Fibroblast of villous mesenchyme (primary cell): ENCODE measurements around the gene ITPK1. TPM values are rescaled to one million over a fixed set of nuclear protein-coding genes. Genes with fewer than 3 reads are reported as not detected.

Experiments
- DNase-seq: peaks from one replicate; pipeline ENCODE4 v3.0.0-alpha.2; 2010; ENCODE audit warnings: low read depth
- H3K4me3 ChIP-seq: 2 replicates; pipeline ENCODE4 v1.5.1; 2011; ENCODE audit warnings: low read depth, mild to moderate bottlenecking, low read length
- total RNA-seq: library from RNA; depleted of rRNA; stranded (reverse); fragments of >200 nt; gene quantifications from 2 replicates; pipeline ENCODE4 v1.2.3, GENCODE V29; 2012
- TF ChIP-seq, protein P1 (sequence below): IDR thresholded peaks from 2 replicates; pipeline ENCODE4 v1.5.1; 2012; ENCODE audit warnings: low read depth, mild to moderate bottlenecking, low read length; ENCODE audit not compliant: insufficient read depth

The ITPK1 gene
- total RNA-seq, 1 donor: 15.5 TPM

- TF ChIP-seq, protein P1, sequence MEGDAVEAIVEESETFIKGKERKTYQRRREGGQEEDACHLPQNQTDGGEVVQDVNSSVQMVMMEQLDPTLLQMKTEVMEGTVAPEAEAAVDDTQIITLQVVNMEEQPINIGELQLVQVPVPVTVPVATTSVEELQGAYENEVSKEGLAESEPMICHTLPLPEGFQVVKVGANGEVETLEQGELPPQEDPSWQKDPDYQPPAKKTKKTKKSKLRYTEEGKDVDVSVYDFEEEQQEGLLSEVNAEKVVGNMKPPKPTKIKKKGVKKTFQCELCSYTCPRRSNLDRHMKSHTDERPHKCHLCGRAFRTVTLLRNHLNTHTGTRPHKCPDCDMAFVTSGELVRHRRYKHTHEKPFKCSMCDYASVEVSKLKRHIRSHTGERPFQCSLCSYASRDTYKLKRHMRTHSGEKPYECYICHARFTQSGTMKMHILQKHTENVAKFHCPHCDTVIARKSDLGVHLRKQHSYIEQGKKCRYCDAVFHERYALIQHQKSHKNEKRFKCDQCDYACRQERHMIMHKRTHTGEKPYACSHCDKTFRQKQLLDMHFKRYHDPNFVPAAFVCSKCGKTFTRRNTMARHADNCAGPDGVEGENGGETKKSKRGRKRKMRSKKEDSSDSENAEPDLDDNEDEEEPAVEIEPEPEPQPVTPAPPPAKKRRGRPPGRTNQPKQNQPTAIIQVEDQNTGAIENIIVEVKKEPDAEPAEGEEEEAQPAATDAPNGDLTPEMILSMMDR: no peak
- DNase-seq: no peak
- no peak overlapping the region for H3K4me3 ChIP-seq
Measured at GRCh38 chr14:93155667-93156066, 39.9 kb upstream of the ITPK1 start.

DNA sequence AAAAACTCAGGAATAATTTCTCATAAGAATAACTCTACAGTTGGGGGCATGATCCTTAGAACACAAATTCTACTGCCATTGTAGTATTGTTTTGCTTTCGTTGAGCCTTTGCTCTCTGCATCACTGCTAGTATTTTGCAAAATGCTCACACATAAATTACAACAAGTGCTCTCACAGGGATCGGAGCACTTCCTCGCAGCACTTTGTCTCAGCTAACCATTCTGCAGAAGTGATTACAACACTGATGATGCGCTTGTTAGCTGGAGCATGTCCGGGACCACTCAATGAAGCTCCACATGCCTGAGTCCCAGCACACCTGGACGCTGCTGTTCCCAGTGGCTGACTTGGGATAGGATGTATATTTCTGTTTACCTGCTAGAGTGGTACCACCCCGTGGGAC, 37.4 kb upstream of the ITPK1 start:
- TF ChIP-seq, protein P1: no peak
- no peak overlapping the region for H3K4me3 ChIP-seq
- DNase-seq: no peak

DNA sequence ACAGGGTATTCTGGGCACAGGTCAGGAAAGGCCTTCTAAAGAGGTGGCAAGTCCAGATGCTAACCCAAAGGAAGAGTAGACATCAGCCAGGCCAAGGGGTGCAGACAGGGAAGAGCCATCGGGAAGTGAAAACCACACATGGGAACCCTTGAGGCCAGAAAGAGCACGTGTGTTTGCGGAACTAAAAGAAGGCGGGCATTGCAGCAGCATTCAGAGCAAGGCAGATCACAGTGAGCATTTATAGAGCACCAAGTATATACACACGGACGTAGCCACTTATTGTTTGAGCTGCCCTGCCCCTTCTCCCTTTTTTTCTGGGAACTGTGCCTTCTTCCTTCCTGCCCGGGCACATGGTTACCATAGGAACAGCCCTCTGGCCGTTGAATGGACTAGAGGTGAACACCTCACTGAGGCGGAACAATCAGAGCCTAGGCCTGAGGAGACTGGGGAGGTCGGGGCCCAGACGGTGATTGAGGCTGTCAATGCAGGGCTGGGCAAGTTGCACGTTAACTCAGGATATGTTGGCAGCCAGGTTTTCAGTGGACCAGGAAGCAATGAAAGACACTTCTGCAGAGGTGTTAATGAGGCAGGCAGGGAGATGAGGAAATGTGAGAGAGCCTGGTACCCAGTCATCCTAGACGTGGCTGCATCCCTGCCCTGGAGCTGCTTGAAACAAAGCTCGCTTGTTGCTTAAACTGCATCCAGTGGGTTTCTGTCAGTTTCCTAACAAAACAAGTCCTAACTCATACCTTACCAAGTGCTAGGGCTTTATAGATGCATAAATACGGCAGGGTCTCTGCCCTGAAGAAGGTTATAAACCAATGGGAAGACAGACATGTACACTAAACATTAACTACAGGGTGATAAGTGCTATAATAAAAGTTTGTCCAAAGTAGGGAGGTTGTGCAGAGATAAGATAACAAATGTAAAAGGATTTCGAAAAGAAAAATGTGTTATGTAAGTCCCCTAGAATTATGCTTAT, 34.8 kb upstream of the ITPK1 start:
- no peak for DNase-seq
- TF ChIP-seq, protein P1: no peak

DNA sequence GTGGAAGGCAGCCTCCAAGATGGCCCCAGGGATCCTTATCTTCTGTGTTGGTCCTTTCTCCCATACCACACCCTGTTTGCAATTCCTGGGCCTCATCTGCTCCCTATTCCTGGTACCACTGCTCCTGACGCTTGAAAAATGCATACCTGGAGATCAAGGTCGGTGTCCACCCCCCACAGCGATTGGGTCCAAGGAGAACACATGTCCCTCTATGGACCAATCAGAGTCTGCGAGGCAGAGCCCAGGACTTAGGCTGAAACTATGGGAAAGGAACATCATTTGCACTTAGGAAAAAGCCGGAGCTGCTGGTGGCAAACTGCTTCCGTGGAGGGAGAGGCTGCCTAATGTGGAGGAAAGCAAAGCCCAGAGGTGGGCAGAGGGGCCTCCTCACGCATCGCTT, 33.3 kb upstream of the ITPK1 start:
- TF ChIP-seq, protein P1: no peak
- no peak for DNase-seq
- no peak overlapping the region for H3K4me3 ChIP-seq

More for the DNA sequence above, 34.8 kb upstream of the ITPK1 start:
- no peak overlapping the region for H3K4me3 ChIP-seq

GRCh38 chr14:93146119-93146518, 30.4 kb upstream of the ITPK1 start:
- TF ChIP-seq, protein P1: no peak
- H3K4me3 ChIP-seq: no peak overlapping the region
- DNase-seq: no peak

GRCh38 chr14:93142854-93143652, 27.3 kb upstream of the ITPK1 start:
- H3K4me3 ChIP-seq: no peak overlapping the region
- TF ChIP-seq, protein P1: no peak
- no peak for DNase-seq
